HFFc6 (cell line): Measurements from ENCODE around the gene NUP88. TPM values are rescaled to one million over a fixed set of nuclear protein-coding genes. Genes with fewer than 3 reads are reported as not detected.

Source experiments
- DNase-seq: peaks from one replicate; pipeline ENCODE4 v3.0.0-alpha.2; 2018
- H3K27ac Mint-ChIP-seq: 2 replicates; pipeline ENCODE4 v1.8.0; 2020; ENCODE audit warnings: mild to moderate bottlenecking, mixed read lengths
- H3K27me3 Mint-ChIP-seq: 2 replicates; pipeline ENCODE4 v1.8.0; 2021; ENCODE audit warnings: mild to moderate bottlenecking, moderate library complexity, mixed read lengths; ENCODE audit not compliant: insufficient read depth
- H3K36me3 Mint-ChIP-seq: 2 replicates; pipeline ENCODE4 v1.8.0; 2021; ENCODE audit warnings: low read depth, mixed read lengths
- H3K4me1 Mint-ChIP-seq: 2 replicates; pipeline ENCODE4 v1.8.0; 2020; ENCODE audit warnings: low read depth, mixed read lengths
- H3K4me3 Mint-ChIP-seq: 2 replicates; pipeline ENCODE4 v1.8.0; 2020; ENCODE audit warnings: mild to moderate bottlenecking, moderate library complexity, mixed read lengths
- H3K9me3 Mint-ChIP-seq: 2 replicates; pipeline ENCODE4 v1.8.0; 2020; ENCODE audit warnings: mild to moderate bottlenecking, mixed read lengths
- total RNA-seq, 6 experiments: library from RNA; stranded (reverse); fragmentation: NEBNext Ultra II Directional; extraction: Animal tissue kit (Norgen Biotek cat#: 25700); gene quantifications; 2 replicates in 1 of 6; 3 replicates in 5 of 6; pipeline ENCODE4 v1.2.3, GENCODE V29; 2021
- TF ChIP-seq, protein P1 (sequence below): fragments of 200-600 bp; sonication (generic); IDR thresholded peaks from 2 replicates; pipeline ENCODE4 v1.5.0; 2021; ENCODE audit warnings: antibody characterized with exemption, mild to moderate bottlenecking

The NUP88 gene
- total RNA-seq, 6 experiments from 2014 or later: 49.3 to 68.7 (median 64.2) TPM

DNA sequence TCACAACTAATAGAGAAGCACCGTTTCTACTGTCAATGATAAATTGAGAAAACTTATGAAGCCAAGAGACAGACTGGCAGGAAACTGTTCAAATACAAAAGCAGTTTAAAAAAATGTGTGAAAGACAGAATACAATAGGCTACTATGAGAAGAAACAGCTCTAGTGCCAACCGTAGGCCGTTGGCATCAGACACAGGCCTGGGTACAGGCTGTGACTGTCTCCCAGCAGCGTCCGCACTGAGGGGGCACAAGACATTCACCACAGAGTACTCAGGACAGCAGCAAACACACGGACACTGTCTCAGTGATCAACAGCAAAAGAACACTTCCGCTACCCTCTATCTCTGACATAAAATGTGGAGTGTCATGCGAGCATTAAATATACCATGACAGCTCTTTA, 27.3 kb upstream of the NUP88 start:
- H3K27me3 Mint-ChIP-seq: no peaks in the 10 kb centered on the region
- DNase-seq: no peak
- no peaks in the 10 kb centered on the region for H3K9me3 Mint-ChIP-seq
- H3K4me1 Mint-ChIP-seq: peaks cover 6% of the 10 kb centered on the region; the same call in 1 of the 2 replicates
- H3K27ac Mint-ChIP-seq: no peak overlapping the region
- no peak overlapping the region for H3K4me3 Mint-ChIP-seq
- TF ChIP-seq, protein P1, sequence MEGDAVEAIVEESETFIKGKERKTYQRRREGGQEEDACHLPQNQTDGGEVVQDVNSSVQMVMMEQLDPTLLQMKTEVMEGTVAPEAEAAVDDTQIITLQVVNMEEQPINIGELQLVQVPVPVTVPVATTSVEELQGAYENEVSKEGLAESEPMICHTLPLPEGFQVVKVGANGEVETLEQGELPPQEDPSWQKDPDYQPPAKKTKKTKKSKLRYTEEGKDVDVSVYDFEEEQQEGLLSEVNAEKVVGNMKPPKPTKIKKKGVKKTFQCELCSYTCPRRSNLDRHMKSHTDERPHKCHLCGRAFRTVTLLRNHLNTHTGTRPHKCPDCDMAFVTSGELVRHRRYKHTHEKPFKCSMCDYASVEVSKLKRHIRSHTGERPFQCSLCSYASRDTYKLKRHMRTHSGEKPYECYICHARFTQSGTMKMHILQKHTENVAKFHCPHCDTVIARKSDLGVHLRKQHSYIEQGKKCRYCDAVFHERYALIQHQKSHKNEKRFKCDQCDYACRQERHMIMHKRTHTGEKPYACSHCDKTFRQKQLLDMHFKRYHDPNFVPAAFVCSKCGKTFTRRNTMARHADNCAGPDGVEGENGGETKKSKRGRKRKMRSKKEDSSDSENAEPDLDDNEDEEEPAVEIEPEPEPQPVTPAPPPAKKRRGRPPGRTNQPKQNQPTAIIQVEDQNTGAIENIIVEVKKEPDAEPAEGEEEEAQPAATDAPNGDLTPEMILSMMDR: no peak
- H3K36me3 Mint-ChIP-seq: peaks cover 41% of the 10 kb centered on the region

DNA sequence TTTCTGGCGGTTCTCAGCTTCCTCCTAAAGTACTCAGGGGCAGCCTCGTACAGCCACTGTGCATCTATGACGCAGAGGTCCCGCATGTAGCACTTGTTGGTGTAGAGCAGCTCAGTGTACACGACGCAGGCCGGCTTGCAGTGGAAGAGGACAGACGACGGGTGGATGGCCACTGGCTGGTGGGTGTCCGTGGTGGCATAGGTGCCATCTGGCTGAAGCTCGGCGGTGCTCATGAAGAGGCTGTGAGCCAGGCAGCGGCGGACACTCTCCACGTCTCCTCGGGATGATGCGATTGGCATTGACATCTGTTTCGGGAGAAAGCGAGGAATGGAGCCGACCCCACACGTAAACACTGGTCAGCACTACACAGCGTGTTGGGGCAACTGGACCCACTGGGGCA, 24.7 kb upstream of the NUP88 start:
- Mint-ChIP-seq H3K4me1 (peaks cover 13% of the 10 kb centered on the region), H3K27ac (no peak overlapping the region), H3K4me3 (no peak overlapping the region), H3K27me3 (no peaks in the 10 kb centered on the region), H3K9me3 (no peaks in the 10 kb centered on the region), H3K36me3 (peaks cover 29% of the 10 kb centered on the region)
- TF ChIP-seq, protein P1: no peak
- no peak for DNase-seq

DNA sequence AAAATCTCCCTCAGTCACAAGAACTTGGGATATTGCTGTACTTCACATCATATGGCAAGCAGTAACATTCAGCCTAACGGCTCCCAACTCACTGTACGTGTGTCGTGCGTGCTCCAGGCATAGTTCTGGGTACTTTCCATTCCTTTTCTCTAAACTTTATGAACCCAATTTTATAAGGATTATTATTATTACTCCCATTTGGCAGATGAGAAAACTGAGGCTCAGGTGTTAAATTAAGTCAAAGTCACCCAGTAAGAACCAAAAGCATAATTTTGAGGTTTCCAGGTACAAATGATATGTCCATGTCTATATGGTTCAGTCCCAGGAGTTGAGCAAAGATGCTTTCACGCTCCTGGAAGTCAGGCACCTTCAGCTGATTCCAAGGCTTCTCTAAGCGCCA, 24.3 kb upstream of the NUP88 start:
- no peak overlapping the region for H3K4me3 Mint-ChIP-seq
- no peak overlapping the region for H3K27ac Mint-ChIP-seq
- H3K4me1 Mint-ChIP-seq: peaks cover 14% of the 10 kb centered on the region
- H3K27me3 Mint-ChIP-seq: no peaks in the 10 kb centered on the region
- TF ChIP-seq, protein P1: no peak
- peaks cover 29% of the 10 kb centered on the region for H3K36me3 Mint-ChIP-seq
- no peak for DNase-seq
- no peaks in the 10 kb centered on the region for H3K9me3 Mint-ChIP-seq

DNA sequence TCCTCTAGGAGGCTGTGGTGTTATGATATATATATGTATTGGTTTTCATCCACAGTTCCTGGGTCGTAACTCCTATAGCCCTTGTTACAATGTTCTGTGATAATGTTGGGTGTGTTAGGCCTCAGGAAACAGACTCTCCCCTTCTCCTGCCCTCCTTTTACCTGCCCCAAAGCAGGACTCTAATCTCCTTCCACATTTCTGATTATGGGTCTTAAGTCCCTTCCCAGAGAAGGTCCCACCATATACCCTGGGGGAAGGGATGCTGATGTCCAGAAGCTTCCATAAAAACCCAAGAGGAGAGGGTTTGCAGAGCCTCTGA, 19.9 kb upstream of the NUP88 start:
- TF ChIP-seq, protein P1: 0 out of 2 replicates have a peak, but pooled peaks have one; percentile 34
- H3K27me3 Mint-ChIP-seq: no peaks in the 10 kb centered on the region
- H3K9me3 Mint-ChIP-seq: no peaks in the 10 kb centered on the region
- peaks cover 45% of the 10 kb centered on the region for H3K4me1 Mint-ChIP-seq
- H3K4me3 Mint-ChIP-seq: peak overlapping the region; percentile 90
- H3K36me3 Mint-ChIP-seq: peaks cover 36% of the 10 kb centered on the region
- no peak for DNase-seq
- H3K27ac Mint-ChIP-seq: peak overlapping the region; percentile 85

DNA sequence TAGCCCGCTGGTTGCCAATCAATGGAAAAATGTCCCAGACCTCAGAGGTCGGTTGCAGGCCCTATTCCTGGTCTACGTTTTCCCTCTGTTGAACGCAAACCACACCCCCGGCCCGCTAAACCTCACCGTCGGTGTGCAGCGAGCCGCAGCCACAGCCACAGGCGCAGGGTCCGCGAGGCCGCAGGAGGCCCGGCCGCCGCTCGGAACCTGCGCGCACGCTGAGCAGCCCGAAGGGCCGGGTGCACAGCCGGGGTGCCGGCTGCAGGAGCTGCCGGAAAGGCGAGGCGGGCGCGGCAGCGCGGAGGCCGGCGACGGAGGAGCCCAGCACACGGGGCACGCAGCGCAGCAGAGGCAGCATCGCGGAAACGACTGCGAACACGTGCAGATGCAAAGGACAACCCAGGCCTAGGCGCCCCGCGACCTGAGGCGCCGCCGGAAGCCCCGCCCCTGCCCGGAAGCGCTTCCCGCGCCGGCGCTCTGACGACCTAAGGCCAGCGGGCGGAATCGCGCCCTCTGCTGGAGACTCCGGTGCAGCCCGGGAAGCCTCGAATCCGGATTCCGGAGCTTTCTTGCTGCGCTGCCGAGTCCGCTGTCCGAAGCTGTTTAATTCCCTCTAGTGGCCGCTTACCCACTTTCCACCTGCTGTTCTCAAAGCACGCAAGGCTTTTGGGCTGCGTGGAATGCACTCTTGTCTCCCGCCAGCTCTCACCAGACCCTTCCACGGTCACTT, 19.4 kb upstream of the NUP88 start, which contains the start of gene C1QBP:
Gene C1QBP (minus strand): TSS at position 440 of the 730 bp plus-strand sequence. CDS start 82 bp downstream, at position 358.
- Mint-ChIP-seq H3K4me1 (peaks cover 45% of the 10 kb centered on the region), H3K9me3 (no peaks in the 10 kb centered on the region), H3K4me3 (peak within 1 kb of the TSS; percentile 90), H3K36me3 (peaks cover 35% of the 10 kb centered on the region), H3K27me3 (no peaks in the 10 kb centered on the region), H3K27ac (peak within 1 kb of the TSS; percentile 87)
- peak; percentile 87 for DNase-seq
- TF ChIP-seq, protein P1: peak; percentile 100
